ENCODE data around the gene KRTAP1-4.

Gene KRTAP1-4

DNA sequence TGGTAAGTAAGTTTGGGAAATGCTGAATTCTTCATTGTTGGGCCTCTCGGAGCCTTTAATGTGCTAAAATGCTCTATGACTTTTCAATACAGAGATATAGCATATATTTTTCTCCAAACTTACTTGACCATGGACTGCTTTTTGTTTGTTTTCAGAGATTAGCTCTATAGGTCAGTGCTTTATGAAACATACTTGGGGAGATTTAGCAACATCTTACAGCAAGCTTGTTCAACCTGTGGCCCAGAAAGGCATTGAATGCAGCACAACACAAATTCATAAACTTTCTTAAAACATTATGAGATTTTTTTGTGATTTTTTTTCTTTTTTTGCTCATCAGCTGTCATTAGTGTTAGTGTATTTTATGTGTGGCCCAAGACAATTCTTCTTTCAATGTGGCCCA lies 20.1 kb downstream of the KRTAP1-4 start:
- H3K36me3 ChIP-seq (ENCODE audit: control insufficient read depth in 2 of 2, insufficient read depth in 1 of 2, low read length in 2 of 2), result no peaks in the 10 kb centered on the region
- POLR2A ChIA-PET, result no interaction called here
- no peaks in the 10 kb centered on the region for H3K9me3 ChIP-seq (ENCODE audit: control insufficient read depth, insufficient read depth, low read depth, low read length)
- TF ChIP-seq ZNF132 (tag by site-specific recombination; IDR thresholded peaks at IDR 0.05; ENCODE audit: borderline replicate concordance), result no peak
- no peak for TF ChIP-seq EGR2 (tag by site-specific recombination; IDR thresholded peaks at IDR 0.05; ENCODE audit: low read depth)
- TF ChIP-seq ZNF394 (tag by site-specific recombination; IDR thresholded peaks at IDR 0.05; ENCODE audit: borderline replicate concordance), result no peak
- no peak for TF ChIP-seq ZFHX2 (tag by site-specific recombination; conservative IDR thresholded peaks at IDR 0.05)
- no peak for TF ChIP-seq ZNF544 (tag by site-specific recombination; IDR thresholded peaks at IDR 0.05)
- TF ChIP-seq ZNF76 (tag by site-specific recombination; IDR thresholded peaks at IDR 0.05; ENCODE audit: borderline replicate concordance, low read depth), result no peak
- TF ChIP-seq ZNF645 (tag by site-specific recombination; IDR thresholded peaks at IDR 0.05), result no peak
- no peak for TF ChIP-seq ZNF514 (tag by site-specific recombination; IDR thresholded peaks at IDR 0.05)
- TF ChIP-seq ZNF280D (tag by site-specific recombination; IDR thresholded peaks at IDR 0.05), result no peak
- TF ChIP-seq ZNF366 (tag by site-specific recombination; conservative IDR thresholded peaks at IDR 0.05), result no peak
- TF ChIP-seq ZNF48 (tag by site-specific recombination; IDR thresholded peaks at IDR 0.05), result no peak
- no peaks in the 10 kb centered on the region for H3K4me1 ChIP-seq (ENCODE audit: control insufficient read depth, insufficient read depth, low read length)
- H3K27ac ChIP-seq (ENCODE audit: extremely low read depth, low read depth, low read length), result no peak overlapping the region
- CTCF ChIA-PET, result interaction anchor here (0.7 kb wide), 1 partner anchor 44 kb away, joined by 3 read pairs; no protein-coding TSS in a partner anchor
- no peak overlapping the region for H3K4me3 ChIP-seq (ENCODE audit: low read depth, low read length)

DNA sequence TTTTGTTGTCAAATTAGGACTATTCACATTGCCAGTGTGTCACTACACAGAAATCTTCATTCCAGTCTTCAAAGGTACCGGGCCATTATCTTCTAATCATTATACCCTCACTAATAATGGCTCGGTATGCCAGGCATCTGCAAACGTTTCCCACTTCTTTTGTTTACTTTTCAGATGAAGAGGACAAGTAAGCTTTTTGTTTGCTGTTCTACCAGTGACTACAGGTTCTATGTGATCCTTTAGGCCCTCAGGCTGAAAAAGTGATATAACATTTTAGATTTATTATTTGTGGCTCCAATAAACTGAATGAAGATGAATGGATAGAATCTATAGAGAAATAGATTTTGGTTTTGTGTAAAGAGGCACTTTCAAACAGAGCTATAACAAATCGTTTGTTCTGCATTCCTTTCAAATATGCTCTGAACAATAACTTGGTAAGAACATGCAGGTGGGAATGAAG lies 20.7 kb downstream of the KRTAP1-4 start:
- H3K4me3 ChIP-seq (ENCODE audit: low read depth, low read length), result no peak overlapping the region
- no peaks in the 10 kb centered on the region for H3K36me3 ChIP-seq (ENCODE audit: control insufficient read depth in 2 of 2, insufficient read depth in 1 of 2, low read length in 2 of 2)
- POLR2A ChIA-PET, result no interaction called here
- TF ChIP-seq, protein P1, sequence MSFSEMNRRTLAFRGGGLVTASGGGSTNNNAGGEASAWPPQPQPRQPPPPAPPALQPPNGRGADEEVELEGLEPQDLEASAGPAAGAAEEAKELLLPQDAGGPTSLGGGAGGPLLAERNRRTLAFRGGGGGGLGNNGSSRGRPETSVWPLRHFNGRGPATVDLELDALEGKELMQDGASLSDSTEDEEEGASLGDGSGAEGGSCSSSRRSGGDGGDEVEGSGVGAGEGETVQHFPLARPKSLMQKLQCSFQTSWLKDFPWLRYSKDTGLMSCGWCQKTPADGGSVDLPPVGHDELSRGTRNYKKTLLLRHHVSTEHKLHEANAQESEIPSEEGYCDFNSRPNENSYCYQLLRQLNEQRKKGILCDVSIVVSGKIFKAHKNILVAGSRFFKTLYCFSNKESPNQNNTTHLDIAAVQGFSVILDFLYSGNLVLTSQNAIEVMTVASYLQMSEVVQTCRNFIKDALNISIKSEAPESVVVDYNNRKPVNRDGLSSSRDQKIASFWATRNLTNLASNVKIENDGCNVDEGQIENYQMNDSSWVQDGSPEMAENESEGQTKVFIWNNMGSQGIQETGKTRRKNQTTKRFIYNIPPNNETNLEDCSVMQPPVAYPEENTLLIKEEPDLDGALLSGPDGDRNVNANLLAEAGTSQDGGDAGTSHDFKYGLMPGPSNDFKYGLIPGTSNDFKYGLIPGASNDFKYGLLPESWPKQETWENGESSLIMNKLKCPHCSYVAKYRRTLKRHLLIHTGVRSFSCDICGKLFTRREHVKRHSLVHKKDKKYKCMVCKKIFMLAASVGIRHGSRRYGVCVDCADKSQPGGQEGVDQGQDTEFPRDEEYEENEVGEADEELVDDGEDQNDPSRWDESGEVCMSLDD (tag by site-specific recombination; IDR thresholded peaks at IDR 0.05), result no peak
- TF ChIP-seq ZNF707 (tag by site-specific recombination; IDR thresholded peaks at IDR 0.05), result no peak
- TF ChIP-seq ZNF76 (tag by site-specific recombination; IDR thresholded peaks at IDR 0.05; ENCODE audit: borderline replicate concordance, low read depth), result no peak
- TF ChIP-seq ZNF585B (tag by site-specific recombination; IDR thresholded peaks at IDR 0.05), result no peak
- TF ChIP-seq ZNF623 (tag by site-specific recombination; IDR thresholded peaks at IDR 0.05), result no peak
- TF ChIP-seq ZNF132 (tag by site-specific recombination; IDR thresholded peaks at IDR 0.05; ENCODE audit: borderline replicate concordance), result no peak
- TF ChIP-seq HOXC10 (CRISPR knock-in tag; IDR thresholded peaks at IDR 0.05), result no peak
- no peak for TF ChIP-seq PRDM4 (tag by site-specific recombination; IDR thresholded peaks at IDR 0.05)
- no peak for TF ChIP-seq SALL2 (tag by site-specific recombination; IDR thresholded peaks at IDR 0.05; ENCODE audit: borderline replicate concordance)
- H3K9me3 ChIP-seq (ENCODE audit: control insufficient read depth, insufficient read depth, low read depth, low read length), result no peaks in the 10 kb centered on the region
- H3K4me1 ChIP-seq (ENCODE audit: control insufficient read depth, insufficient read depth, low read length), result no peaks in the 10 kb centered on the region
- CTCF ChIA-PET, result interaction anchor here (0.5 kb wide), 1 partner anchor 559 kb away, joined by 5 read pairs; no protein-coding TSS in a partner anchor
- no peak overlapping the region for H3K27ac ChIP-seq (ENCODE audit: extremely low read depth, low read depth, low read length)

Data from HEK293 (cell line).